Thyroid gland (tissue), 4 donors: ENCODE data around the gene DOCK3.

Experiments
- POLR2A ChIP-seq, 2 donors: fragments of 450-650 bp; IDR thresholded peaks; one replicate each; pipeline ENCODE4 v1.6.1; 2017; ENCODE audit warnings: antibody characterized with exemption in 2 of 2, mild to moderate bottlenecking in 2 of 2, moderate library complexity in 1 of 2
- TF ChIP-seq, protein P1 (sequence below), 6 experiments: fragments of 200-600 bp in 3 of 6; fragments of 450-650 bp in 3 of 6; sonication (generic) in 3 of 6; IDR thresholded peaks; one replicate each; pipeline ENCODE4 v1.5.1; 2016 to 2019; ENCODE audit warnings: antibody characterized with exemption in 6 of 6, mild to moderate bottlenecking in 2 of 6, inconsistent platforms in 1 of 6, moderate library complexity in 1 of 6

DNA sequence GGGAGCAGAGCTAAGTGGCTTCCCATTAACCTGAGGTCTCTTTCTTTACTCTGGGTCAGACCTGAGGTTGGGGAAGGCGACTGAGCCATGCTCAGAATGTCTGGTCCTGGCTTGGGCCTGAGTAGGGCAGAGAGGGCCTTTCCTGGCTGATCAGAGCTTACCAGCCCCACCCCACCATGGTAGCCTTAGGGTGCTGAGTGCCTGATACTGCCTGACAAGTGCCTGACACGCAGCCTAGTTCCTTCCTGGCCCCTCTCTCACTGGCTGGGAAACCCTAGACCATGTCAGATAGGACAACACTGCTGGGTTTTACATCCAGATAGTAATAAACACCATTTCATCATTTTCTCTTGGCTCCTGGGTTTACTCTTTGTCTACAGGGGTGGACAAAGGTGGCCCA, 25.8 kb upstream of the DOCK3 start:
- TF ChIP-seq POLR2A (IDR thresholded peaks at IDR 0.05), result no peak
- TF ChIP-seq, protein P1, sequence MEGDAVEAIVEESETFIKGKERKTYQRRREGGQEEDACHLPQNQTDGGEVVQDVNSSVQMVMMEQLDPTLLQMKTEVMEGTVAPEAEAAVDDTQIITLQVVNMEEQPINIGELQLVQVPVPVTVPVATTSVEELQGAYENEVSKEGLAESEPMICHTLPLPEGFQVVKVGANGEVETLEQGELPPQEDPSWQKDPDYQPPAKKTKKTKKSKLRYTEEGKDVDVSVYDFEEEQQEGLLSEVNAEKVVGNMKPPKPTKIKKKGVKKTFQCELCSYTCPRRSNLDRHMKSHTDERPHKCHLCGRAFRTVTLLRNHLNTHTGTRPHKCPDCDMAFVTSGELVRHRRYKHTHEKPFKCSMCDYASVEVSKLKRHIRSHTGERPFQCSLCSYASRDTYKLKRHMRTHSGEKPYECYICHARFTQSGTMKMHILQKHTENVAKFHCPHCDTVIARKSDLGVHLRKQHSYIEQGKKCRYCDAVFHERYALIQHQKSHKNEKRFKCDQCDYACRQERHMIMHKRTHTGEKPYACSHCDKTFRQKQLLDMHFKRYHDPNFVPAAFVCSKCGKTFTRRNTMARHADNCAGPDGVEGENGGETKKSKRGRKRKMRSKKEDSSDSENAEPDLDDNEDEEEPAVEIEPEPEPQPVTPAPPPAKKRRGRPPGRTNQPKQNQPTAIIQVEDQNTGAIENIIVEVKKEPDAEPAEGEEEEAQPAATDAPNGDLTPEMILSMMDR (IDR thresholded peaks at IDR 0.05), result no peak
